Measurements from ENCODE around the gene MUS81.
"Not testable (repeated sequence)": the region's sequence is repeated elsewhere in the genome, so short reads cannot be mapped to it uniquely, and the experiment has no call there.

Gene MUS81

DNA sequence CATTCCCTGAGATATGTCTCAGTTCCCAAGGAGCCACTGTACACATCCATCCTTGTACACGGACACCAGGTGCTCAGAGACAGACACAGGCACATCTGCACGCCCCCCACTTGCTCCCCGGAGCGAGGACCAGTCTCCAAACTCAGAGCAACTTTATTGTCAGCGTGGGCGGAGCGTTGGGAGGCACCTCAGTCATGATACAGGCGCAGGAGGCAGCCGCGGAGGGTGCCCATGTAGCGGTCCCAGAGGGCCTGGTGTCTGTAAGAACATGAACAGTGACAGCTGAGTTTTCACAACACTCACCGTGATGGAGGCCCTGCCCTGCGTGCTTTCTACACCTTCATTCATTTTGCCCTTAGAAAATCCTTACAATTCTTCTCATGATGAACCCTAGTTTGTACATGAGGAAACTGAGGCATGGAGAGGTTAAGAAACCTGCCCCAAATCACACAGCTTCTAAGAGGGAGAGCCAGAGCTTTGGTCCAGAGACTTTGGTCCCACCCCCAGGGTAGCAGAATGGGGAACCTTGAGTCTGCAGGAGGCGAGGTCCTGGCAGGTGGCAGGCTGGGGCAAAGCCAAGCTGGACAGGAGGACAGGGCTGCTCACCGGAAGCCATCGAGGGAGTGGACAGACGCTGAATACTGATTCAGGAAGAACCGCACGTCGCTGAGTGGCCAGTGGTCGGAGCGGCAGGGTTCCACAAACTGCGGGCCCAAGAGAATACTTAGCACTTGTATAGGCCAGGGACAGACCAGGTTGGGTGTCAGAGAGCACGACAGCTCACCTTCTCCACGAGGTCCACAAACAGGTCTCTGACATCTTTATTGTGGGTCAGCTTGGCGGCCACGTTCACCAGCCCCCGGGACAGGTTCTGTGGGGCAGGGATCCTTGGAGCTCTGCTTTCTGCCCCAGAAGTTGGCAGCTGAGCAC is 23.8 kb downstream of the MUS81 start:
- peaks cover 75% of the 10 kb centered on the region for H3K4me1 Mint-ChIP-seq (ENCODE audit: low read depth)
- no peak overlapping the region for H3K4me3 Mint-ChIP-seq
- no peak overlapping the region for H3K27ac Mint-ChIP-seq
- H3K27me3 Mint-ChIP-seq: peaks cover 2% of the 10 kb centered on the region
- H3K9me3 Mint-ChIP-seq: no peaks in the 10 kb centered on the region
- intact Hi-C loops (cut with micrococcal nuclease): loop anchor here (1.0 to 2.0 kb wide), 2 partner anchors 105 to 173 kb away; no protein-coding TSS in a partner anchor
- peaks cover 74% of the 10 kb centered on the region for H3K36me3 Mint-ChIP-seq (ENCODE audit: low read depth)

DNA sequence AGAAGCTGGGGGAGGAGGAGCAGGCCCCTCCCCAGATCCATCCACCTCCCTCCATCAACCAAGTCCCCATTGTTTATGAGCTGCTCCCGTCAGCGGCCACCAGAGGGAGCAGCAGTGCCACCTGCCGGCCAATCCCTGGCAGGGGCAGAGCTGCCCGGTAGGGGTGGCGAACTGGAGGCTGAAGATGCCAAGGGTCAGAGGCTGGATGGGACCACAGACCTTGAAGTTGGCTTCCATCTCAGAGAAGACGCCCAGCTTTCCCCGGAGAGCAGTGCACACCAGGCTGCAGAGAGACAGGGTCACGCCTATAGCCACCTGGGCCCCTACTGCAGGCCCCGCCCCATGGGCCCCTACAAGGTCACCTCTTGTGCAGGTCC is 24.5 kb downstream of the MUS81 start:
- no peaks in the 10 kb centered on the region for H3K27me3 Mint-ChIP-seq
- intact Hi-C loops (cut with micrococcal nuclease): loop anchor here (1.0 to 2.0 kb wide), 2 partner anchors 105 to 174 kb away; no protein-coding TSS in a partner anchor
- no peaks in the 10 kb centered on the region for H3K9me3 Mint-ChIP-seq
- H3K27ac Mint-ChIP-seq: no peak overlapping the region
- no peak overlapping the region for H3K4me3 Mint-ChIP-seq
- H3K36me3 Mint-ChIP-seq (ENCODE audit: low read depth): peaks cover 74% of the 10 kb centered on the region
- peaks cover 75% of the 10 kb centered on the region for H3K4me1 Mint-ChIP-seq (ENCODE audit: low read depth)

DNA sequence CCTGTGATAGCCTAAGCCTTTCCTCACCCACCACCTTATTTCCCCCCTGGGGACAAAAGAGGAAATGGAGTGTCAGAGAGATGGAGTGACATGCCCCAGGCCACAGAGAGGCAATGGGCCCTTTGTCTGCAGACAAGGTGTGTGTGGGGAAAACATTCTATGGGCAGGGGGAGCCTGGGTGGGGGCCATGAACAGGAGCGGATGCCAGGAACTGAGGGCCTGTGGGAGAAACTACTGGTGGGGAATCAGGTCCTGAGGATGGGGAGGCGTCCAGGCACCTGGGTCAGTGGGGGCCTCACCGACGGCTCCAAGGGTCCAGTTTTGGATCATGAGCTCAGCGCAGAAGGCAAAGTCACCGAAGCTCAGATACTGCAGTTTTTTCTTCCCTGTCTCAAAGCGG is 25.0 kb downstream of the MUS81 start:
- Mint-ChIP-seq H3K9me3 (no peaks in the 10 kb centered on the region), H3K27ac (no peak overlapping the region), H3K4me1 (ENCODE audit: low read depth) (peaks cover 75% of the 10 kb centered on the region), H3K4me3 (no peak overlapping the region), H3K27me3 (no peaks in the 10 kb centered on the region), H3K36me3 (ENCODE audit: low read depth) (peaks cover 74% of the 10 kb centered on the region)
- intact Hi-C loops (cut with micrococcal nuclease): loop anchor here (2.0 kb wide), 1 partner anchor 174 kb away; no protein-coding TSS in a partner anchor

- Mint-ChIP-seq H3K9me3 (no peaks in the 10 kb centered on the region), H3K4me3 (no peak overlapping the region), H3K27ac (no peak overlapping the region), H3K27me3 (no peaks in the 10 kb centered on the region), H3K36me3 (ENCODE audit: low read depth) (peaks cover 74% of the 10 kb centered on the region), H3K4me1 (ENCODE audit: low read depth) (peaks cover 69% of the 10 kb centered on the region)
- intact Hi-C loops (cut with micrococcal nuclease): loop anchor here (2.0 kb wide), 1 partner anchor 175 kb away; no protein-coding TSS in a partner anchor
These were observed 25.7 kb downstream of the MUS81 start for GRCh38 chr11:65885808-65886536.

GRCh38 chr11:65886826-65887722 is 26.8 kb downstream of the MUS81 start:
- Mint-ChIP-seq H3K27ac (peak overlapping the region; percentile 99), H3K36me3 (ENCODE audit: low read depth) (peaks cover 72% of the 10 kb centered on the region), H3K4me1 (ENCODE audit: low read depth) (peaks cover 65% of the 10 kb centered on the region), H3K9me3 (no peaks in the 10 kb centered on the region), H3K27me3 (no peaks in the 10 kb centered on the region), H3K4me3 (peak overlapping the region; percentile 98)
- intact Hi-C loops (cut with micrococcal nuclease): no loop called here

- Mint-ChIP-seq H3K4me1 (ENCODE audit: low read depth) (peaks cover 72% of the 10 kb centered on the region), H3K27ac (peak overlapping the region; percentile 99), H3K4me3 (peak overlapping the region; percentile 98), H3K9me3 (no peaks in the 10 kb centered on the region), H3K27me3 (no peaks in the 10 kb centered on the region), H3K36me3 (ENCODE audit: low read depth) (peaks cover 72% of the 10 kb centered on the region)
- intact Hi-C loops (cut with micrococcal nuclease): loop anchor here (1.0 to 2.0 kb wide), 2 partner anchors 75 to 102 kb away; no protein-coding TSS in a partner anchor
These were observed 27.5 kb downstream of the MUS81 start for GRCh38 chr11:65887723-65888162.

DNA sequence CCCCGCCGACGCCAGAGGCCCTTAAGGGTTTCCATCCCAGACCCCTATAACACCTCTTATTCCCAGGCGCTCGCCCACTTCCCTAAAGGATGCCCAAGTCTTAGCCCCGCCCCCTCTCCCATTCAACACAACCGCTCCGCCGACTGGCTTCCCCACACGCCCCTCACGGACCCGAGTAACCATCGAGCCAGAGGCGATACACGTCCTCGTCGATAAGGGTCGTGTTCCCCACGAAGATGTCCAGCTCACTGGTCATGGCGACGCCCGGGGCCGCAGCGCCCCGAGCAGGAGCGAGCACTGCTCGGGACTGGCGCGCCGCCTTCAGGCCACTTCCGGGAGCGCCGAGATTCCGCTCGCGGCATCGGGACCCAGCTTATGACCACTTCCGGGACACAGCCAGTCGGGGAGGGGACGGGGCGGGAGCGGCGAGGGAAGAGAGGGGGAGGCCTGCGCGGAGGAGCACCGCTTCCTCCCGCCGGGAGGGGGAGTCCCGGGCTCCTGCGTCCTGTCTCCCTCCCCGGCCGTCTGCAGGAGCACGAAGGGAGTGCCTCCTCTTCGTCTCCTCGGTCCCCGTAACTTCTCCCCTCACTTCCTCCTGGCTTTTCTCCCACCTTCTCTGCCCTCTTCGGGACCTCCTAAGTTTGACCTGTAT is 28.1 kb downstream of the MUS81 start, which contains the start of gene FIBP:
Gene FIBP (minus strand): TSS at position 309 of the 652 bp plus-strand sequence. CDS start 53 bp downstream, at position 256.
- Mint-ChIP-seq H3K4me1 (ENCODE audit: low read depth) (peaks cover 77% of the 10 kb centered on the region), H3K36me3 (ENCODE audit: low read depth) (peaks cover 68% of the 10 kb centered on the region), H3K27ac (peak within 1 kb of the TSS; percentile 99), H3K27me3 (no peaks in the 10 kb centered on the region), H3K9me3 (no peaks in the 10 kb centered on the region), H3K4me3 (peak within 1 kb of the TSS; percentile 98)
- intact Hi-C loops (cut with micrococcal nuclease): loop anchor here (1.0 to 2.0 kb wide), 2 partner anchors 75 to 101 kb away; no protein-coding TSS in a partner anchor

DNA sequence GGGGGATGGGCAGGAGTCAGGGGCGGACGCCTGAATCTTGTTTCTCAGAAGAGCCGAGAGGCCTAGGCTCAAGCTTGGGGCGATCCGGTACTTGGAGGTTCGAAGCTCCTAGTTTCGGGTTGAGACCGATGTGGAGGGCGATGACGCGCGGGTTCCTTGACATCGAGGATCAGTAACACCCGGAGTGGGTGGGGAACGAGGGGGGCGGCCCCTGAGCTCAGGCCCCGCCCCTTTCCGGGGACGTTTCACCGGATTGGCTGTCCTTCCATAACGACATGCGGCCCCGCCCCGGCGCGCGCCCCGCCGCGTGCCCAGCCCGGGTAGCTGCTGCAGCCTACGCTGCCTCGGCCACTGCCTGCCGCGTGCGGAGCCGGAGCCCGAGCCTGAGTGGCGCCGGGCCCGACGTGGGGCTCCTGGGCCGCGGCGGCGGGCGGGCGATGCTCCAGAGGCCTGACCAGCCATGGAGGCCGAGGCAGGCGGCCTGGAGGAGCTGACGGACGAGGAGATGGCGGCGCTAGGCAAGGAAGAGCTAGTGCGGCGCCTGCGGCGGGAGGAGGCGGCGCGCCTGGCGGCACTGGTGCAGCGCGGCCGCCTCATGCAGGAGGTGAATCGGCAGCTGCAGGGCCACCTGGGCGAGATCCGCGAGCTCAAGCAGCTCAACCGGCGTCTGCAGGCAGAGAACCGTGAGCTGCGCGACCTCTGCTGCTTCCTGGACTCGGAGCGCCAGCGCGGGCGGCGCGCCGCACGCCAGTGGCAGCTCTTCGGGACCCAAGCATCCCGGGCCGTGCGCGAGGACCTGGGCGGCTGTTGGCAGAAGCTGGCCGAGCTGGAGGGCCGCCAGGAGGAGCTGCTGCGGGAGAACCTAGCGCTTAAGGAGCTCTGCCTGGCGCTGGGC is 30.3 kb downstream of the MUS81 start, which contains the start of gene CCDC85B:
Gene CCDC85B (plus strand): TSS at position 350 of the 895 bp plus-strand sequence. CDS start 111 bp downstream, at position 461.
- H3K36me3 Mint-ChIP-seq (ENCODE audit: low read depth): peaks cover 48% of the 10 kb centered on the region
- H3K4me3 Mint-ChIP-seq: peak within 1 kb of the TSS; percentile 98
- intact Hi-C loops (cut with micrococcal nuclease): no loop called here
- no peaks in the 10 kb centered on the region for H3K27me3 Mint-ChIP-seq
- H3K9me3 Mint-ChIP-seq: no peaks in the 10 kb centered on the region
- H3K27ac Mint-ChIP-seq: peak within 1 kb of the TSS; percentile 99
- peaks cover 79% of the 10 kb centered on the region for H3K4me1 Mint-ChIP-seq (ENCODE audit: low read depth)

DNA sequence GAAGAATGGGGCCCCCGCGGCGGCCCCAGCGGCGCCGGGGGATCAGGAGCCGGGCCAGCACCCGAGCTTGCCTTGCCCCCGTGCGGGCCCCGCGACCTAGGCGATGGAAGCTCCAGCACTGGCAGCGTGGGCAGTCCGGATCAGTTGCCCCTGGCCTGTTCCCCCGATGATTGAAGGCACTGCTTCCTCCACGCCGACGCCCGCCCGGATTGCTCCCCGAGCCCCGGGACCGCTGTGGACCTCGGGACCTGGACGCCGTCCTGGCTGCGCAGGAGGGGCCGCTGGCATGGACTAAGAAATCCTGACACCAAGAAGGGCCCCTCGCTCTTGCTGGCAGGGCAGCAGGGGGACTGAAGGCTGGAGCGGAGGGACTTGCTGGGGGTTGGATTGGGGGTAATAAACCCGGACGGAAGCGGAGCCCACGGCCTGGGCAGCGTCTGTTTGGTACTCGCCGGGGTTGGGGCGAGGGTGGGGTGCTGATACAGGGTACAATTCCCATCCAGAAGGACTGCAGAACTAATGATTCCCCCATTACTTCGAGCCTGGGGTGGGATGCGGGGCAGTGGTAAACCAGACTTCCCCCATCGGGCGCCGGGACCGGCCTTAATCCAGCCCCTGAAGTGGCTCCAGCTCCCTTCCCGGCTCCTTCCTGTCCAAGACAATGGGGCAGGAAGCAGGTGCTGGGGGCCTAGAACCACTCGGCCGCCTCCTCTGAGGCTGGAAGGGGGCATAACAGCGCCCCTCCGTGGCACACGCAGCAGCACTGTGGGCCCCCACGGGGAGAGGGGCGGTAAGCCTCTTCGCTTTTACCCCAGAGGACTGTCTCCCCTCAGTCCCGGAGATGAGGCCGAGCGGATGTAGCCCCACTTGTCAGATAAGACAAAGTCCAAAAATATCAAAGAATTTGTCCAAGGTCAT is 31.2 kb downstream of the MUS81 start:
- peaks cover 48% of the 10 kb centered on the region for H3K36me3 Mint-ChIP-seq (ENCODE audit: low read depth)
- H3K27ac Mint-ChIP-seq: peak overlapping the region; percentile 99
- H3K4me1 Mint-ChIP-seq (ENCODE audit: low read depth): peaks cover 84% of the 10 kb centered on the region
- peak overlapping the region; percentile 98 for H3K4me3 Mint-ChIP-seq
- no peaks in the 10 kb centered on the region for H3K9me3 Mint-ChIP-seq
- H3K27me3 Mint-ChIP-seq: no peaks in the 10 kb centered on the region
- intact Hi-C loops (cut with micrococcal nuclease): no loop called here

DNA sequence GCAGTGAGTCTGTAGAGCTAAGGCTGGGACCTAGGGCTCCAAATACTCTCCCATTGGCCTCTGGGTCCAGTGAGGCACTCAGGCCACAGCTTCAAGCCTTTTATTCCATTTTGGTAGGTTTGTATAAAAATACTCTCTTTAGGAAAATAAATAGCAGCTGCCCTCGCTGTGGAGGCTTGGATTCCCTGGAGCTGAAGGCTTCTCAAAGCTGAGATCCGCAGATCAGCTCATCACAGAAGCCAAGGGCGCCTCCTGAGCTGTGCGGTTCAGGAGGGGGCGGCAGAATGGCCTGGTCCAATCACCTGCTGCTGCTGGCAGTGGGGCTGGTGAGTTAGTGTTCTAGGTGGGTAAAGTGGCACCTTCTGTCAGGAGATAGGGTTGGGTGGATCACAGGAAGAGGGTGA is 31.9 kb downstream of the MUS81 start:
- not testable (repeated sequence) for H3K27me3 Mint-ChIP-seq

GRCh38 chr11:65892661-65893317 is 32.6 kb downstream of the MUS81 start:
- Mint-ChIP-seq H3K9me3 (no peaks in the 10 kb centered on the region), H3K4me3 (peak overlapping the region; percentile 98), H3K4me1 (ENCODE audit: low read depth) (peaks cover 75% of the 10 kb centered on the region), H3K27me3 (no peaks in the 10 kb centered on the region), H3K27ac (peak overlapping the region; percentile 99), H3K36me3 (ENCODE audit: low read depth) (peaks cover 39% of the 10 kb centered on the region)
- intact Hi-C loops (cut with micrococcal nuclease): no loop called here

More for the DNA sequence above, 31.9 kb downstream of the MUS81 start:
- peak overlapping the region; percentile 98 for H3K4me3 Mint-ChIP-seq
- peaks cover 81% of the 10 kb centered on the region for H3K4me1 Mint-ChIP-seq (ENCODE audit: low read depth)
- peak overlapping the region; percentile 99 for H3K27ac Mint-ChIP-seq
- H3K9me3 Mint-ChIP-seq; intact Hi-C loops (cut with micrococcal nuclease): not testable (repeated sequence)
- H3K36me3 Mint-ChIP-seq (ENCODE audit: low read depth): peaks cover 45% of the 10 kb centered on the region
